Ectodermal cell (in vitro differentiated cells): ENCODE data around the gene CDH1.

ENCODE experiments used
- H3K27ac ChIP-seq: 2 replicates; pipeline ENCODE4 v1.7.0; 2013; ENCODE audit warnings: mild to moderate bottlenecking, low read depth, low read length; ENCODE audit not compliant: insufficient read depth, poor library complexity, severe bottlenecking
- H3K27me3 ChIP-seq: 2 replicates; pipeline ENCODE4 v1.7.0; 2013; ENCODE audit warnings: mild to moderate bottlenecking, low read length; ENCODE audit not compliant: insufficient read depth, control insufficient read depth, poor library complexity, severe bottlenecking
- H3K36me3 ChIP-seq: one replicate; pipeline ENCODE4 v1.7.0; 2013; ENCODE audit warnings: low read length; ENCODE audit not compliant: control insufficient read depth, insufficient read depth
- H3K4me1 ChIP-seq: one replicate; pipeline ENCODE4 v1.7.0; 2013; ENCODE audit warnings: low read length; ENCODE audit not compliant: control insufficient read depth, insufficient read depth
- H3K4me3 ChIP-seq: 2 replicates; pipeline ENCODE4 v1.7.0; 2013; ENCODE audit warnings: low read depth, low read length, control low read depth; ENCODE audit not compliant: insufficient read depth
- H3K9me3 ChIP-seq: 2 replicates; pipeline ENCODE4 v1.7.0; 2013; ENCODE audit warnings: mild to moderate bottlenecking, low read length, moderate library complexity; ENCODE audit not compliant: control insufficient read depth
- WGBS, 2 experiments: methylation state at CpG; one replicate each; pipeline ENCODE4 v1.1.7; 2013; ENCODE audit warnings: missing lambda C conversion rate in 2 of 2; 5-methylcytosine and 5-hydroxymethylcytosine counted together

CDH1 gene

GRCh38 chr16:68843482-68844210 is 106.6 kb downstream of the CDH1 start, which contains the start of gene TANGO6:
TSS of gene TANGO6 (plus strand) at chr16:68843531. CDS start at chr16:68843618, 87 bp downstream.
- H3K4me1 ChIP-seq, result peaks cover 3% of the 10 kb centered on the region
- WGBS, 2 experiments, result 0 to 1% methylated on average over 55 of the region's 55 CpGs
- no peaks in the 10 kb centered on the region for H3K27me3 ChIP-seq
- H3K36me3 ChIP-seq, result no peaks in the 10 kb centered on the region
- H3K4me3 ChIP-seq, result peak within 1 kb of the TSS; percentile 90
- no peaks in the 10 kb centered on the region for H3K9me3 ChIP-seq
- peak within 1 kb of the TSS; percentile 77 for H3K27ac ChIP-seq

GRCh38 chr16:68844211-68844564 is 107.1 kb downstream of the CDH1 start:
- 13 to 21% methylated on average over 6 of the region's 6 CpGs for whole genome bisulfite sequencing, 2 experiments
- Histone ChIP-seq H3K36me3 (no peaks in the 10 kb centered on the region), H3K27ac (peak overlapping the region; percentile 77), H3K4me3 (peak overlapping the region; percentile 90), H3K4me1 (peaks cover 3% of the 10 kb centered on the region), H3K27me3 (no peaks in the 10 kb centered on the region), H3K9me3 (no peaks in the 10 kb centered on the region)

- 93 to 96% methylated on average over 9 of the region's 9 CpGs for WGBS, 2 experiments
- Histone ChIP-seq H3K36me3 (no peaks in the 10 kb centered on the region), H3K4me1 (peaks cover 3% of the 10 kb centered on the region), H3K27me3 (no peaks in the 10 kb centered on the region), H3K4me3 (no peak overlapping the region), H3K9me3 (peaks cover 2% of the 10 kb centered on the region), H3K27ac (no peak overlapping the region)
These were observed 111.7 kb downstream of the CDH1 start for GRCh38 chr16:68848786-68849185.

GRCh38 chr16:68850481-68850880 is 113.4 kb downstream of the CDH1 start:
- no peaks in the 10 kb centered on the region for H3K4me1 ChIP-seq
- H3K27me3 ChIP-seq, result no peaks in the 10 kb centered on the region
- 96 to 97% methylated on average over 2 of the region's 2 CpGs for WGBS, 2 experiments
- H3K4me3 ChIP-seq, result no peak overlapping the region
- peaks cover 2% of the 10 kb centered on the region for H3K9me3 ChIP-seq
- no peaks in the 10 kb centered on the region for H3K36me3 ChIP-seq
- no peak overlapping the region for H3K27ac ChIP-seq

- WGBS, 2 experiments, result 91 to 95% methylated on average over 1 of the region's 2 CpGs
- Histone ChIP-seq H3K4me1 (no peaks in the 10 kb centered on the region), H3K36me3 (no peaks in the 10 kb centered on the region), H3K27me3 (no peaks in the 10 kb centered on the region), H3K4me3 (no peak overlapping the region), H3K9me3 (peaks cover 2% of the 10 kb centered on the region), H3K27ac (no peak overlapping the region)
These were observed 114.5 kb downstream of the CDH1 start for GRCh38 chr16:68851601-68852000.

- WGBS, 2 experiments, result 84 to 100% methylated on average over 1 of the region's 1 CpG
- H3K27me3 ChIP-seq, result no peaks in the 10 kb centered on the region
- H3K4me3 ChIP-seq, result no peak overlapping the region
- H3K27ac ChIP-seq, result no peak overlapping the region
- no peaks in the 10 kb centered on the region for H3K4me1 ChIP-seq
- peaks cover 2% of the 10 kb centered on the region for H3K9me3 ChIP-seq
- H3K36me3 ChIP-seq, result no peaks in the 10 kb centered on the region
These were observed 120.4 kb downstream of the CDH1 start for GRCh38 chr16:68857479-68857878.

GRCh38 chr16:68859828-68860227 is 122.7 kb downstream of the CDH1 start:
- Histone ChIP-seq H3K36me3 (no peaks in the 10 kb centered on the region), H3K9me3 (no peaks in the 10 kb centered on the region), H3K4me3 (no peak overlapping the region), H3K27me3 (no peaks in the 10 kb centered on the region), H3K4me1 (no peaks in the 10 kb centered on the region), H3K27ac (no peak overlapping the region)
- WGBS, 2 experiments, result 92 to 95% methylated on average over 4 of the region's 4 CpGs

GRCh38 chr16:68860978-68861892 is 124.1 kb downstream of the CDH1 start:
- Histone ChIP-seq H3K36me3 (no peaks in the 10 kb centered on the region), H3K4me3 (no peak overlapping the region), H3K4me1 (no peaks in the 10 kb centered on the region), H3K27me3 (no peaks in the 10 kb centered on the region), H3K9me3 (no peaks in the 10 kb centered on the region), H3K27ac (no peak overlapping the region)
- 92% methylated on average over 15 of the region's 15 CpGs for WGBS, 2 experiments

- Histone ChIP-seq H3K4me1 (no peaks in the 10 kb centered on the region), H3K27ac (no peak overlapping the region), H3K36me3 (no peaks in the 10 kb centered on the region), H3K4me3 (no peak overlapping the region), H3K9me3 (no peaks in the 10 kb centered on the region), H3K27me3 (no peaks in the 10 kb centered on the region)
- WGBS, 2 experiments, result 90 to 96% methylated on average over 6 of the region's 6 CpGs
These were observed 129.8 kb downstream of the CDH1 start for GRCh38 chr16:68866933-68867332.

- no peaks in the 10 kb centered on the region for H3K36me3 ChIP-seq
- WGBS, 2 experiments, result 80 to 86% methylated on average over 4 of the region's 4 CpGs
- H3K4me1 ChIP-seq, result no peaks in the 10 kb centered on the region
- H3K9me3 ChIP-seq, result no peaks in the 10 kb centered on the region
- no peak overlapping the region for H3K4me3 ChIP-seq
- no peak overlapping the region for H3K27ac ChIP-seq
- no peaks in the 10 kb centered on the region for H3K27me3 ChIP-seq
These were observed 132.5 kb downstream of the CDH1 start for GRCh38 chr16:68869492-68870088.
